Caco-2 (cell line): ENCODE results near the gene PCDHGB6. TPM values are rescaled to one million over a fixed set of nuclear protein-coding genes. Genes with fewer than 3 reads are reported as not detected.
A peak's percentile ranks its signal among the peaks of the same experiment; 100 is the strongest.

Source experiments
- BruUV-seq: library from RNA; stranded (reverse); fragments of 400-500 nt; replicated peaks from 2 replicates; lab custom pipeline; 2021; lab: Mats Ljungman, UMichigan
- CTCF ChIA-PET: fragments of 300-600 bp; sonication (Branson Sonifier 250); formaldehyde crosslinking; loops from one replicate; lab custom pipeline; 2022; ENCODE audit warnings: antibody characterized with exemption; lab: Charles Lee
- POLR2A ChIA-PET: fragments of 300-600 bp; sonication (Branson Sonifier 250); formaldehyde crosslinking; loops from one replicate; lab custom pipeline; 2022; ENCODE audit warnings: antibody characterized with exemption; lab: Charles Lee
- DNase-seq, 2 experiments: peaks; one replicate each; pipeline versions ENCODE4 v3.0.0 to v3.0.0-alpha.2; 2020 to 2022
- H3K27me3 ChIP-seq: replicated peaks from 2 replicates; pipeline ENCODE4 v1.6.0; 2011; ENCODE audit warnings: low read length; ENCODE audit not compliant: control insufficient read depth, insufficient read depth
- H3K36me3 ChIP-seq: 2 replicates; pipeline ENCODE4 v1.5.1; 2011; ENCODE audit warnings: low read length; ENCODE audit not compliant: control insufficient read depth, insufficient read depth
- H3K4me1 ChIP-seq: fragments of 250-450 bp; sonication (Bioruptor Pico); 2 replicates; pipeline ENCODE4 v1.5.1; 2020; ENCODE audit warnings: mild to moderate bottlenecking
- H3K4me3 ChIP-seq: 2 replicates; pipeline ENCODE4 v1.5.1; 2011; ENCODE audit warnings: low read depth, mild to moderate bottlenecking, control low read depth, low read length
- H3K9me3 ChIP-seq: fragments of 250-450 bp; sonication (Bioruptor Pico); 2 replicates; pipeline ENCODE4 v1.5.1; 2020; ENCODE audit warnings: mild to moderate bottlenecking, moderate library complexity
- H3K27ac Mint-ChIP-seq: one replicate; pipeline ENCODE4 v1.8.0; 2022; ENCODE audit warnings: mixed read lengths; ENCODE audit not compliant: unreplicated experiment
- H3K27me3 Mint-ChIP-seq: one replicate; pipeline ENCODE4 v1.8.0; 2022; ENCODE audit warnings: mixed read lengths; ENCODE audit not compliant: insufficient read depth, unreplicated experiment
- H3K36me3 Mint-ChIP-seq: one replicate; pipeline ENCODE4 v1.8.0; 2022; ENCODE audit warnings: mild to moderate bottlenecking, mixed read lengths; ENCODE audit not compliant: insufficient read depth, unreplicated experiment
- H3K4me1 Mint-ChIP-seq: one replicate; pipeline ENCODE4 v1.8.0; 2022; ENCODE audit warnings: low read depth, mixed read lengths; ENCODE audit not compliant: unreplicated experiment
- H3K4me3 Mint-ChIP-seq: one replicate; pipeline ENCODE4 v1.8.0; 2022; ENCODE audit warnings: mild to moderate bottlenecking, moderate library complexity, mixed read lengths; ENCODE audit not compliant: unreplicated experiment
- H3K9me3 Mint-ChIP-seq: one replicate; pipeline ENCODE4 v1.8.0; 2022; ENCODE audit warnings: mixed read lengths; ENCODE audit not compliant: unreplicated experiment
- intact Hi-C: fragments of 100-400 bp; cut with micrococcal nuclease; formaldehyde crosslinking; loops from one replicate; pipeline ENCODE4 v1.10.0; 2022; ENCODE audit not compliant: unreplicated experiment
- total RNA-seq: library from RNA; stranded (reverse); gene quantifications from 2 replicates; pipeline ENCODE4 v1.2.3, GENCODE V29; 2022
- TF ChIP-seq, protein P1 (sequence below), 2 experiments: fragments of 200-600 bp in 1 of 2; IDR thresholded peaks; 1 replicate in 1 of 2; 2 replicates in 1 of 2; pipeline versions ENCODE4 v1.5.1 to v1.8.0; 2011 to 2022; ENCODE audit warnings: antibody characterized with exemption in 1 of 2, control low read depth in 1 of 2, inconsistent platforms in 1 of 2, low read depth in 1 of 2, low read length in 1 of 2, mild to moderate bottlenecking in 1 of 2, moderate library complexity in 1 of 2; ENCODE audit not compliant: insufficient read depth in 1 of 2, severe bottlenecking in 1 of 2, unreplicated experiment in 1 of 2

PCDHGB6 gene
- total RNA-seq, 1 experiment from 2014 or later = 2.5 TPM

DNA sequence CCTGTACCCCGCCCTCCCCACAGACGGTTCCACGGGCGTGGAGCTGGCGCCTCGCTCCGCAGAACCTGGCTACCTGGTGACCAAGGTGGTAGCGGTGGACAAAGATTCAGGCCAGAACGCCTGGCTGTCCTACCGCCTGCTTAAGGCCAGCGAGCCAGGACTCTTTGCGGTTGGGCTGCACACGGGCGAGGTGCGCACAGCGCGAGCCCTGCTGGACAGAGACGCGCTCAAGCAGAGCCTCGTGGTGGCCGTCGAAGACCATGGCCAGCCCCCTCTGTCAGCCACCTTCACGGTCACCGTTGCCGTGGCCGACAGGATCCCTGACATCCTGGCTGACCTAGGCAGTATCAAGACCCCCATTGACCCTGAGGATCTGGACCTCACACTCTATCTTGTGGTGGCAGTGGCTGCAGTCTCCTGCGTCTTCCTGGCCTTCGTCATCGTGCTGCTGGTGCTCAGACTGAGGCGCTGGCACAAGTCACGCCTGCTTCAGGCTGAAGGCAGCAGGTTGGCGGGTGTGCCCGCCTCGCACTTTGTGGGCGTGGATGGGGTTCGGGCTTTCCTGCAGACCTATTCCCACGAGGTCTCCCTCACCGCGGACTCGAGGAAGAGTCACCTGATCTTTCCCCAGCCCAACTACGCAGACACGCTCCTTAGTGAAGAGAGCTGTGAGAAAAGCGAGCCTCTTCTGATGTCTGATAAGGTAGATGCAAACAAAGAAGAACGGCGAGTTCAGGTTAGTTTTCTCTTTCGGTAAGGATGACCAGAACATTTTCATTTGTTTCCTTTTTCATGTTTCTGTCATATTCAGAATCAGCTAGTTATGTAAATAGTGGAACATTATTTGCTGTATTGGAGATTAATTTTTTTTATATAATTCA is 41.6 kb upstream of the PCDHGB6 start:
- Mint-ChIP-seq H3K27ac (no peak overlapping the region), H3K9me3 (peaks cover 21% of the 10 kb centered on the region), H3K36me3 (no peaks in the 10 kb centered on the region), H3K27me3 (no peaks in the 10 kb centered on the region), H3K4me3 (no peak overlapping the region), H3K4me1 (no peaks in the 10 kb centered on the region)
- ChIA-PET POLR2A (no interaction called here), CTCF (no interaction called here)
- DNase-seq = no peak
- no peaks in the 10 kb centered on the region for H3K27me3 ChIP-seq
- H3K9me3 ChIP-seq = no peaks in the 10 kb centered on the region; the same call in 1 of the 2 replicates
- TF ChIP-seq, protein P1, sequence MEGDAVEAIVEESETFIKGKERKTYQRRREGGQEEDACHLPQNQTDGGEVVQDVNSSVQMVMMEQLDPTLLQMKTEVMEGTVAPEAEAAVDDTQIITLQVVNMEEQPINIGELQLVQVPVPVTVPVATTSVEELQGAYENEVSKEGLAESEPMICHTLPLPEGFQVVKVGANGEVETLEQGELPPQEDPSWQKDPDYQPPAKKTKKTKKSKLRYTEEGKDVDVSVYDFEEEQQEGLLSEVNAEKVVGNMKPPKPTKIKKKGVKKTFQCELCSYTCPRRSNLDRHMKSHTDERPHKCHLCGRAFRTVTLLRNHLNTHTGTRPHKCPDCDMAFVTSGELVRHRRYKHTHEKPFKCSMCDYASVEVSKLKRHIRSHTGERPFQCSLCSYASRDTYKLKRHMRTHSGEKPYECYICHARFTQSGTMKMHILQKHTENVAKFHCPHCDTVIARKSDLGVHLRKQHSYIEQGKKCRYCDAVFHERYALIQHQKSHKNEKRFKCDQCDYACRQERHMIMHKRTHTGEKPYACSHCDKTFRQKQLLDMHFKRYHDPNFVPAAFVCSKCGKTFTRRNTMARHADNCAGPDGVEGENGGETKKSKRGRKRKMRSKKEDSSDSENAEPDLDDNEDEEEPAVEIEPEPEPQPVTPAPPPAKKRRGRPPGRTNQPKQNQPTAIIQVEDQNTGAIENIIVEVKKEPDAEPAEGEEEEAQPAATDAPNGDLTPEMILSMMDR (IDR thresholded peaks at IDR 0.05; ENCODE audit: insufficient read depth in 1 of 2, low read depth in 1 of 2, low read length in 1 of 2, severe bottlenecking in 1 of 2, unreplicated experiment in 1 of 2) = no peak
- no peaks in the 10 kb centered on the region for H3K36me3 ChIP-seq
- no peaks in the 10 kb centered on the region for H3K4me1 ChIP-seq
- no peak overlapping the region for H3K4me3 ChIP-seq
- no TSS peak for BruUV-seq
- intact Hi-C loops = no loop called here

DNA sequence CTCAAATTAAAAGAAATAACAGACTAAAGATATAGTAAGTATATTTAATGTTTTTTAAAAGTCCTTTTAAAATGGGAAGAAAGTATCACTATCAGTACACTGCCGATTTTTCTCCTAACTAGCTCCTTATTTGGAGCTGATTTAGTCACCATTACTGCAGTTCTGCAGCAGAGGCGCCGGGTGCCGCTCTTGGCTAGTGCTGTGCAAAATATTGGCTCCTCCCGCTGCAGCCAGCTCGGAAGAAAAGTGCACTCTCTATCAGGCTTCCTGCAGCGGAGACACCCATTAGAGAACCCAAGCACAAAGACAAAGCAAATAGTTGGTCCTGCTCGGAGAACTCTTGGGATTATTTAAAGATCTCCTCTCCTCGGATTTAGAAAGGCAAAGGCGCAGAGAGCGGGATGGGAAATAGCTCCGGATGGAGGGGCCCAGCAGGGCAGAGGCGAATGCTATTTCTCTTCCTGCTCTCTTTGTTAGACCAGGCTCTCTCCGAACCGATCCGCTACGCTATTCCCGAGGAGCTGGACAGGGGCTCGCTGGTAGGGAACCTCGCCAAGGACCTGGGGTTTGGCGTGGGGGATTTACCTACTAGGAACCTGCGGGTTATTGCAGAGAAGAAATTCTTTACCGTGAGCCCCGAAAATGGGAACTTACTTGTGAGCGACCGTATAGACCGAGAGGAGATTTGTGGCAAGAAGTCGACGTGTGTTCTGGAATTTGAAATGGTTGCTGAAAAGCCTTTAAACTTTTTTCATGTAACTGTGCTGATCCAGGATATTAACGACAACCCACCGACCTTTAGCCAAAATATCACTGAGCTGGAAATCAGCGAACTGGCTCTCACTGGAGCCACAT is 37.6 kb upstream of the PCDHGB6 start, which contains the start of gene PCDHGB3:
Gene PCDHGB3 (plus strand): TSS at position 249 of the 855 bp plus-strand sequence. CDS start 153 bp downstream, at position 402.
- H3K36me3 ChIP-seq = no peaks in the 10 kb centered on the region
- ChIA-PET POLR2A (no interaction called here), CTCF (interaction anchor here (0.9 to 1.8 kb wide), 7 partner anchors 27 to 194 kb away, joined by 3 to 8 read pairs (median 5); partner anchors contain the start of genes PCDHB14, PCDHGB5 and TAF7)
- TF ChIP-seq, protein P1 (IDR thresholded peaks at IDR 0.05; ENCODE audit: insufficient read depth in 1 of 2, low read depth in 1 of 2, low read length in 1 of 2, severe bottlenecking in 1 of 2, unreplicated experiment in 1 of 2) = no peak
- Mint-ChIP-seq H3K36me3 (no peaks in the 10 kb centered on the region), H3K27ac (no peak within 1 kb of the TSS), H3K27me3 (no peaks in the 10 kb centered on the region), H3K4me3 (no peak within 1 kb of the TSS), H3K9me3 (peaks cover 7% of the 10 kb centered on the region), H3K4me1 (no peaks in the 10 kb centered on the region)
- no peak within 1 kb of the TSS for H3K4me3 ChIP-seq
- H3K4me1 ChIP-seq = no peaks in the 10 kb centered on the region
- H3K9me3 ChIP-seq = no peaks in the 10 kb centered on the region; the same call in 1 of the 2 replicates
- intact Hi-C loops = no loop called here
- BruUV-seq = no TSS peak
- peak in 1 of 2 experiments; percentile 19 for DNase-seq
- no peaks in the 10 kb centered on the region for H3K27me3 ChIP-seq
